Adrenal gland (tissue), 12 donors: ENCODE results near the gene RGL1. TPM values are rescaled to one million over a fixed set of nuclear protein-coding genes. Genes with fewer than 3 reads are reported as not detected.

Source experiments
- DNase-seq, 7 donors: peaks; one replicate each; pipeline ENCODE4 v3.0.0-alpha.2; 2019 to 2020
- H3K27ac ChIP-seq, 5 donors: fragments of 200-600 bp; sonication (generic) in 4 of 5; 1 replicate in 3 of 5; 2 replicates in 2 of 5; pipeline versions ENCODE4 v1.5.1 to v1.8.0; 2016 to 2020; ENCODE audit warnings: mild to moderate bottlenecking in 1 of 5
- H3K27me3 ChIP-seq: fragments of 200-600 bp; 2 replicates; pipeline ENCODE4 v1.8.0; 2021
- H3K36me3 ChIP-seq, 2 donors: fragments of 200-600 bp; replicated peaks in 1 of 2; 1 replicate in 1 of 2; 2 replicates in 1 of 2; pipeline versions ENCODE4 v1.5.1 to v1.8.0; 2018 to 2022
- H3K4me1 ChIP-seq, 2 donors: fragments of 200-600 bp; replicated peaks in 1 of 2; 1 replicate in 1 of 2; 2 replicates in 1 of 2; pipeline versions ENCODE4 v1.5.1 to v1.8.0; 2018 to 2021
- H3K4me3 ChIP-seq, 4 donors: fragments of 200-600 bp; sonication (generic) in 3 of 4; one replicate each; pipeline ENCODE4 v1.5.1; 2016 to 2018
- H3K9me3 ChIP-seq, 3 donors: fragments of 200-600 bp; sonication (generic) in 1 of 3; replicated peaks in 1 of 3; 1 replicate in 2 of 3; 2 replicates in 1 of 3; pipeline versions ENCODE4 v1.5.1 to v1.8.0; 2016 to 2021
- CTCF ChIP-seq, 6 experiments: fragments of 450-650 bp in 4 of 6; fragments of 200-600 bp in 2 of 6; sonication (generic) in 1 of 6; IDR thresholded peaks; 1 replicate in 5 of 6; 2 replicates in 1 of 6; pipeline versions ENCODE4 v1.5.1 to v1.8.0; 2016 to 2021; ENCODE audit warnings: antibody characterized with exemption in 6 of 6, mild to moderate bottlenecking in 2 of 6, moderate library complexity in 1 of 6
- POLR2A ChIP-seq, 2 donors: fragments of 450-650 bp; IDR thresholded peaks; one replicate each; pipeline ENCODE4 v1.6.1; 2017; ENCODE audit warnings: antibody characterized with exemption in 2 of 2, mild to moderate bottlenecking in 2 of 2, moderate library complexity in 1 of 2
- WGBS, 4 donors: extraction: QIAGEN DNeasy Blood & Tissue Kit in 2 of 4; methylation state at CpG; one replicate each; pipeline versions ENCODE4 v1.1.5 to v1.1.7; 2013 to 2017; 5-methylcytosine and 5-hydroxymethylcytosine counted together
- intact Hi-C, 2 donors: fragments of 100-400 bp; cut with DNase I; formaldehyde crosslinking; loops; one replicate each; pipeline versions ENCODE4 v1.14.1 to v1.15.0; 2022 to 2023
- polyA plus RNA-seq, 3 donors: library from polyadenylated mRNA; stranded (reverse); fragments of 200-250 nt in 2 of 3; fragments of 350-450 nt in 1 of 3; fragmentation: Illumina TruSeq in 1 of 3; extraction: RNeasy Lipid Tissue Mini Kit (QIAGEN cat#74804) in 1 of 3; gene quantifications; one replicate each; pipeline ENCODE4 v1.2.3, GENCODE V29; 2013 to 2014
- total RNA-seq, 9 donors: library from RNA; depleted of rRNA in 4 of 9; stranded (reverse); fragments of >200 nt in 4 of 9; fragments of 120-200 nt in 1 of 9; fragmentation: NEBNext Ultra II Directional in 1 of 9; extraction: Animal tissue kit (Norgen Biotek cat#: 25700) in 1 of 9; gene quantifications; one replicate each; pipeline versions ENCODE4 v1.1.0 to v1.2.4, GENCODE V29; 2013 to 2023
- donor health status: healthy with polysubstance abuse.
- donor health status: Bipolar disorder and iron deficiency.
- donor health status: DM: yes; HTN: yes; CAD: no.
- donor health status: DM: no; HTN: no; CAD: no.
- donor health status: DM: no; HTN: no; CAD: no.
- donor health status: DM: yes; HTN: yes; CAD: no.

Gene RGL1
- total and polyA plus RNA-seq, 12 donors: 15.5 to 76.9 (median 34.9) TPM

GRCh38 chr1:183905508-183906113 lies 100.7 kb downstream of the RGL1 start:
- no peak for DNase-seq
- H3K27me3 ChIP-seq: no peaks in the 10 kb centered on the region
- intact Hi-C loops: no loop called here
- WGBS, 4 donors: 95 to 97% (median 96%) methylated on average over 6 of the region's 6 CpGs
- H3K27ac ChIP-seq: no peak overlapping the region
- H3K36me3 ChIP-seq: peaks cover 0 to 74% of the 10 kb centered on the region in 2 donors
- peaks cover 0 to 15% of the 10 kb centered on the region in 2 donors for H3K4me1 ChIP-seq
- TF ChIP-seq POLR2A (IDR thresholded peaks at IDR 0.05) (no peak), CTCF (IDR thresholded peaks at IDR 0.05) (no peak)
- no peak overlapping the region for H3K4me3 ChIP-seq
- no peaks in the 10 kb centered on the region for H3K9me3 ChIP-seq

- H3K36me3 ChIP-seq: peaks cover 0 to 84% of the 10 kb centered on the region in 2 donors
- TF ChIP-seq CTCF (IDR thresholded peaks at IDR 0.05) (no peak), POLR2A (IDR thresholded peaks at IDR 0.05) (no peak)
These were observed 102.2 kb downstream of the RGL1 start for GRCh38 chr1:183907070-183907469.

GRCh38 chr1:183908079-183908478 lies 103.2 kb downstream of the RGL1 start:
- Histone ChIP-seq H3K27me3 (no peaks in the 10 kb centered on the region), H3K36me3 (peaks cover 0 to 84% of the 10 kb centered on the region in 2 donors), H3K27ac (no peak overlapping the region), H3K9me3 (no peaks in the 10 kb centered on the region), H3K4me1 (no peaks in the 10 kb centered on the region), H3K4me3 (no peak overlapping the region)
- no peak for TF ChIP-seq CTCF (IDR thresholded peaks at IDR 0.05)
- no peak for TF ChIP-seq POLR2A (IDR thresholded peaks at IDR 0.05)
- DNase-seq: peak in 4 of 7 donors; percentile 40 to 59 (median 52)
- WGBS, 4 donors: 73 to 79% (median 74%) methylated on average over 4 of the region's 4 CpGs
- intact Hi-C loops: no loop called here

More at GRCh38 chr1:183907070-183907469, 102.2 kb downstream of the RGL1 start:
- intact Hi-C loops: no loop called here
- H3K4me1 ChIP-seq: peaks cover 0 to 9% of the 10 kb centered on the region in 2 donors
- no peak for DNase-seq
- no peak overlapping the region for H3K27ac ChIP-seq
- H3K9me3 ChIP-seq: no peaks in the 10 kb centered on the region
- no peaks in the 10 kb centered on the region for H3K27me3 ChIP-seq
- 68 to 78% (median 73%) methylated on average over 4 of the region's 4 CpGs for WGBS, 4 donors
- H3K4me3 ChIP-seq: no peak overlapping the region

GRCh38 chr1:183909672-183910071 lies 104.8 kb downstream of the RGL1 start:
- Histone ChIP-seq H3K4me3 (no peak overlapping the region), H3K9me3 (no peaks in the 10 kb centered on the region), H3K27ac (no peak overlapping the region), H3K4me1 (peaks cover 0 to 7% of the 10 kb centered on the region in 2 donors), H3K36me3 (peaks cover 0 to 83% of the 10 kb centered on the region in 2 donors), H3K27me3 (no peaks in the 10 kb centered on the region)
- intact Hi-C loops: no loop called here
- 93 to 94% (median 94%) methylated on average over 7 of the region's 7 CpGs for WGBS, 4 donors
- no peak for DNase-seq
- TF ChIP-seq CTCF (IDR thresholded peaks at IDR 0.05) (no peak), POLR2A (IDR thresholded peaks at IDR 0.05) (no peak)
